Sigmoid colon (tissue), 7 donors: ENCODE results near the gene G3BP1. TPM values are rescaled to one million over a fixed set of nuclear protein-coding genes. Genes with fewer than 3 reads are reported as not detected.
"Not testable (repeated sequence)": the region's sequence is repeated elsewhere in the genome, so short reads cannot be mapped to it uniquely, and the experiment has no call there.

ENCODE experiments used
- DNase-seq: peaks from one replicate; pipeline ENCODE4 v3.0.0-alpha.2; 2019
- H3K27ac ChIP-seq, 4 donors: fragments of 200-600 bp; sonication (generic); one replicate each; pipeline ENCODE4 v1.5.1; 2016 to 2019; ENCODE audit warnings: mild to moderate bottlenecking in 1 of 4
- H3K27me3 ChIP-seq, 3 donors: fragments of 200-600 bp; sonication (generic); one replicate each; pipeline ENCODE4 v1.5.1; 2019; ENCODE audit warnings: mild to moderate bottlenecking in 1 of 3
- H3K36me3 ChIP-seq, 4 donors: fragments of 200-600 bp; sonication (generic); one replicate each; pipeline ENCODE4 v1.5.1; 2016 to 2019
- H3K4me1 ChIP-seq, 4 donors: fragments of 200-600 bp; sonication (generic); one replicate each; pipeline ENCODE4 v1.5.1; 2017 to 2019
- H3K4me3 ChIP-seq, 4 donors: fragments of 200-600 bp; sonication (generic); one replicate each; pipeline ENCODE4 v1.5.1; 2017 to 2019; ENCODE audit warnings: mild to moderate bottlenecking in 2 of 4, moderate library complexity in 1 of 4
- H3K9me3 ChIP-seq, 4 donors: fragments of 200-600 bp in 3 of 4; sonication (generic) in 3 of 4; one replicate each; pipeline versions ENCODE4 v1.5.1 to v1.6.1; 2013 to 2019
- EP300 ChIP-seq, 4 donors: sonication (generic); formaldehyde crosslinking; IDR thresholded peaks; one replicate each; pipeline ENCODE4 v1.6.1; 2017; ENCODE audit warnings: antibody characterized with exemption in 4 of 4
- POLR2A ChIP-seq, 2 donors: fragments of 450-650 bp; IDR thresholded peaks; one replicate each; pipeline ENCODE4 v1.6.1; 2016; ENCODE audit warnings: antibody characterized with exemption in 2 of 2, mild to moderate bottlenecking in 2 of 2, moderate library complexity in 2 of 2
- POLR2AphosphoS5 ChIP-seq, 4 donors: sonication (generic); formaldehyde crosslinking; IDR thresholded peaks; one replicate each; pipeline ENCODE4 v1.6.1; 2017; ENCODE audit warnings: antibody characterized with exemption in 4 of 4
- WGBS, 2 donors: extraction: QIAGEN DNeasy Blood & Tissue Kit; methylation state at CpG; one replicate each; pipeline ENCODE4 v1.1.7; 2013; 5-methylcytosine and 5-hydroxymethylcytosine counted together
- intact Hi-C: fragments of 100-400 bp; cut with DNase I; formaldehyde crosslinking; loops from one replicate; pipeline ENCODE4 v1.15.1; 2023
- polyA plus RNA-seq, 3 donors: library from polyadenylated mRNA; stranded (reverse); fragments of 200-250 nt; gene quantifications; one replicate each; pipeline ENCODE4 v1.2.3, GENCODE V29; 2013
- total RNA-seq, 4 donors: library from RNA; depleted of rRNA; stranded (reverse); fragments of >200 nt; gene quantifications; one replicate each; pipeline ENCODE4 v1.1.0, GENCODE V29; 2016
- TF ChIP-seq, protein P1 (sequence below), 4 experiments: fragments of 450-650 bp in 3 of 4; fragments of 200-600 bp in 1 of 4; IDR thresholded peaks; one replicate each; pipeline ENCODE4 v1.5.1; 2016 to 2019; ENCODE audit warnings: antibody characterized with exemption in 4 of 4, mild to moderate bottlenecking in 3 of 4, moderate library complexity in 2 of 4
- donor health status: healthy with polysubstance abuse.
- donor health status: Bipolar disorder and iron deficiency.
- donor health status: healthy.

G3BP1 gene
- total and polyA plus RNA-seq, 7 donors: 16.8 to 158 (median 68.5) TPM

DNA sequence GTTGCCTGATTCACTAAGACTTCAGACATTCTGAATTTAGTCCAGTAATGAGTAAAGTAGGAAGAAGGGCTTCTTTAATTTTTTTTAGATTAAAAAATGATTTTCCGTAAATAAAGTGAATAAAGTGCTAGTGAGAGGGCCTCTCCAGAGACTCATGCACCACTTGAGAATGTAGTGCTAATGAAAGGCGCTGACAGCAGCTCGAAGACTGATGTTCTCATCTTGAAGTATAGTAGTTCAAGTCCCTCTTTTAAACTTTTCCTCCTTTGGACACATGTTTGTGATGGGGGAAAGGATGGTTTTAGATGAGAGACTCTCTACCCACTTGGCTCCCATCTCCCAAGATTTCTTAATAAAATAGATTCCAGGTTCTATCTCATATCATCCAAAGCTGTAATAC lies 48.5 kb downstream of the G3BP1 start:
- Histone ChIP-seq H3K4me1 (peaks cover 0 to 15% (median 13%) of the 10 kb centered on the region in 4 donors), H3K4me3 (no peak overlapping the region), H3K27me3 (no peaks in the 10 kb centered on the region), H3K36me3 (no peaks in the 10 kb centered on the region), H3K9me3 (no peaks in the 10 kb centered on the region), H3K27ac (peak overlapping the region in 1 of 4 donors; percentile 8)
- intact Hi-C loops: loop anchor here (10.0 kb wide), 1 partner anchor 695 kb away; no protein-coding TSS in a partner anchor
- WGBS, 2 donors: 96 to 99% methylated on average over 3 of the region's 3 CpGs
- DNase-seq: no peak
- TF ChIP-seq, protein P1, sequence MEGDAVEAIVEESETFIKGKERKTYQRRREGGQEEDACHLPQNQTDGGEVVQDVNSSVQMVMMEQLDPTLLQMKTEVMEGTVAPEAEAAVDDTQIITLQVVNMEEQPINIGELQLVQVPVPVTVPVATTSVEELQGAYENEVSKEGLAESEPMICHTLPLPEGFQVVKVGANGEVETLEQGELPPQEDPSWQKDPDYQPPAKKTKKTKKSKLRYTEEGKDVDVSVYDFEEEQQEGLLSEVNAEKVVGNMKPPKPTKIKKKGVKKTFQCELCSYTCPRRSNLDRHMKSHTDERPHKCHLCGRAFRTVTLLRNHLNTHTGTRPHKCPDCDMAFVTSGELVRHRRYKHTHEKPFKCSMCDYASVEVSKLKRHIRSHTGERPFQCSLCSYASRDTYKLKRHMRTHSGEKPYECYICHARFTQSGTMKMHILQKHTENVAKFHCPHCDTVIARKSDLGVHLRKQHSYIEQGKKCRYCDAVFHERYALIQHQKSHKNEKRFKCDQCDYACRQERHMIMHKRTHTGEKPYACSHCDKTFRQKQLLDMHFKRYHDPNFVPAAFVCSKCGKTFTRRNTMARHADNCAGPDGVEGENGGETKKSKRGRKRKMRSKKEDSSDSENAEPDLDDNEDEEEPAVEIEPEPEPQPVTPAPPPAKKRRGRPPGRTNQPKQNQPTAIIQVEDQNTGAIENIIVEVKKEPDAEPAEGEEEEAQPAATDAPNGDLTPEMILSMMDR (IDR thresholded peaks at IDR 0.05): no peak
- TF ChIP-seq POLR2AphosphoS5 (IDR thresholded peaks at IDR 0.05) (no peak), EP300 (IDR thresholded peaks at IDR 0.05) (no peak), POLR2A (IDR thresholded peaks at IDR 0.05) (no peak)

DNA sequence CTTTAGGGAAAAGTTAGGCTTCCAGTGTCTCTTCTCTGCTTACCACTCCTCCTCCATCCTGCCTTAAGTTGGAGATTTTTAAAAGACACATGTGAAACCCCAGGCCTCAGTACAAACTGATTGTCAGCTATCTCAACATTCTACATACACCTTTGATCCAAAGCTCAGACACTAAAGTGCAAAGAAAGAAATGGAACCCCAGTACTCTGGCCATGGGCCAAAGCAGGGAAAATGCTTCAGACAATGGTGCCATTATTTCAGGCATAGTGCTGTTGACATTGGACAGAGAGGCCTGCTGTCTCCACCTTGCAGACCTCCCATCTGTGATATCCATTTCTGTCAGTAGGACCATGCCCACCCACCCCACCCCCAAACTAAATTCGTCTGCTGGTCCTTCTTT lies 49.1 kb downstream of the G3BP1 start:
- no peak for DNase-seq
- Histone ChIP-seq H3K4me3 (no peak overlapping the region), H3K4me1 (peaks cover 0 to 15% (median 13%) of the 10 kb centered on the region in 4 donors), H3K36me3 (no peaks in the 10 kb centered on the region), H3K27ac (no peak overlapping the region), H3K27me3 (no peaks in the 10 kb centered on the region), H3K9me3 (no peaks in the 10 kb centered on the region)
- 17 to 67% methylated on average over 1 of the region's 1 CpG for WGBS, 2 donors
- intact Hi-C loops: loop anchor here (10.0 kb wide), 1 partner anchor 694 kb away; no protein-coding TSS in a partner anchor
- TF ChIP-seq, protein P1 (IDR thresholded peaks at IDR 0.05): no peak
- no peak for TF ChIP-seq POLR2AphosphoS5 (IDR thresholded peaks at IDR 0.05)
- TF ChIP-seq EP300 (IDR thresholded peaks at IDR 0.05): no peak
- no peak for TF ChIP-seq POLR2A (IDR thresholded peaks at IDR 0.05)

DNA sequence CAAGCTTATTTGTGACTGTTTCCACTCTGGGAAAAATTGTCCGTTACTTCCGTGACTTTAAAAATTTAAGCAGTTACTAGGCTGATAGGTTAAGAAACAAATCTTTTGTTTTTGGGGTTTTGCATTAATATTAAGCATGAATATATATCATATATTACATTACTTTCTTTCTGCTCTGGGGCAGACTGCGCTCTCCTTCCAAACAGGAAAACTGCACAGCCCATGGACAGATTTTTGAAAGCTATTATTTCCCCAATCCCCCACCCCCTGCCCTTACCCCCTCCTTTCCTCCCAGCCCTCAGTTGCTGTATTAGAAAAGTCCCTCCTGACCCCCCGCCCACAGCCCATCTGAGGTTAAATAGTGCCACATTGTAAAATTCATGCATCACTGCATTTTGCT lies 50.4 kb downstream of the G3BP1 start:
- no peaks in the 10 kb centered on the region for H3K27me3 ChIP-seq
- no peaks in the 10 kb centered on the region for H3K36me3 ChIP-seq
- no peak for DNase-seq
- TF ChIP-seq, protein P1 (IDR thresholded peaks at IDR 0.05): no peak
- TF ChIP-seq EP300 (IDR thresholded peaks at IDR 0.05) (no peak), POLR2AphosphoS5 (IDR thresholded peaks at IDR 0.05) (no peak), POLR2A (IDR thresholded peaks at IDR 0.05) (no peak)
- intact Hi-C loops: loop anchor here (10.0 kb wide), 1 partner anchor 693 kb away; no protein-coding TSS in a partner anchor
- no peaks in the 10 kb centered on the region for H3K9me3 ChIP-seq
- peaks cover 0 to 15% (median 13%) of the 10 kb centered on the region in 4 donors for H3K4me1 ChIP-seq
- no peak overlapping the region for H3K4me3 ChIP-seq
- H3K27ac ChIP-seq: no peak overlapping the region
- 96 to 99% methylated on average over 4 of the region's 4 CpGs for WGBS, 2 donors

DNA sequence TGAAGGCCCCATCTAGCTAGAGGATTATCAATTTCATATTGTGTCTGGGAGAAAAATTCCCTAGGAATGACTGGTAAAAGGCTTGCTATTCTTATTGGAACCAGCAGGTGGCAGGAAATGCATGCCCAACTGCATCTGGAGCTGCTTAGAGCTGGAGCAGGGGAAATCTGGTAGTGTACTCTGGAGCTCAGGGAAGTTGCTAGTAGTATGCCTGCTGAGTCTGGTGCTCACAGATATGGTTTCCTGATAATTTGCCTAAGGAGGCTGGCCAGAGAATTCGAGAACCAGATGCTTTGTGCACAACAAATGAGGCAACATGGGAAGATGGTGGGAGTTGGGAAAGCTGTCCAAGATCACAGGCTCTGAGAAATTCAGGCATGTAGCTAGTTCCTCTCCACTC lies 53.7 kb downstream of the G3BP1 start:
- Histone ChIP-seq H3K27ac (no peak overlapping the region), H3K4me3 (no peak overlapping the region), H3K4me1 (peaks cover 0 to 7% (median 7%) of the 10 kb centered on the region in 4 donors), H3K27me3 (no peaks in the 10 kb centered on the region), H3K36me3 (no peaks in the 10 kb centered on the region), H3K9me3 (no peaks in the 10 kb centered on the region)
- intact Hi-C loops: loop anchor here (5.0 to 10.0 kb wide), 2 partner anchors 317 to 689 kb away; no protein-coding TSS in a partner anchor
- TF ChIP-seq EP300 (IDR thresholded peaks at IDR 0.05): no peak
- TF ChIP-seq, protein P1 (IDR thresholded peaks at IDR 0.05): peak; percentile 6 to 75 (median 67)
- no peak for TF ChIP-seq POLR2A (IDR thresholded peaks at IDR 0.05)
- TF ChIP-seq POLR2AphosphoS5 (IDR thresholded peaks at IDR 0.05): no peak
- WGBS, 2 donors: 29 to 43% methylated on average over 1 of the region's 1 CpG
- DNase-seq: peak; percentile 72

DNA sequence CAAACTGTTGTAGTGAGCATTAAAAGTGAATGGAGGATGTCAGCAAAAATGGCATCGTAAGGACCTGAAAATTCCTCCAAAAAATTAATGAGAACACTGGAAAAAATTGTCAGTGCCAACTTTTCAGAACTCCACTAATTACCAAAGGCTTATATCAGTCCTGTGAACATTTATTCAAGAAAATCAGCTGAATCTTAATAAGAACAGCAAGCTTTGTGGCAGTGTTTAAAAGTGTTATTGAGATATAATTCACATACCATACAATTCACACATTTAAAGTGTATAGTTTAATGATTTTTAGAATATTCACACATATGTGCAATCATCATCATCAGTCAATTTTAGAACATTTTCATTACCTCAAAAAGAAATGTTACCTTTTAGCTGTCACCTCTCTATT lies 57.6 kb downstream of the G3BP1 start:
- no peaks in the 10 kb centered on the region for H3K27me3 ChIP-seq
- WGBS, 2 donors: 96 to 100% methylated on average over 1 of the region's 1 CpG
- no peak for DNase-seq

DNA sequence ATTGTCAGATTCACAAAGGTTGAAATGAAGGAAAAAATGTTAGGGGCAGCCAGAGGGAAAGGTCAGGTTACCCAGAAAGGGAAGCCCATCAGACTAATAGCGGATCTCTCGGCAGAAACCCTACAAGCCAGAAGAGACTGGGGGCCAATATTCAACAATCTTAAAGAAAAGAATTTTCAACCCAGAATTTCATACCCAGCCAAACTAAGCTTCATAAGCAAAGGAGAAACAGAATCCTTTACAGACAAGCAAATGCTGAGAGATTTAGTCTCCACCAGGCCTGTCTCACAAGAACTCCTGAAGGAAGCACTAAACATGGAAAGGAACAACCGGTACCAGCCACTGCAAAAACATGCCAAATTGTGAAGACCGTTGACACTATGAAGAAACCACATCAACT lies 61.1 kb downstream of the G3BP1 start:
- H3K4me3 ChIP-seq, intact Hi-C loops, H3K27me3 ChIP-seq, H3K36me3 ChIP-seq, H3K27ac ChIP-seq, H3K4me1 ChIP-seq, DNase-seq: not testable (repeated sequence)
- peaks cover 0 to 14% (median 7%) of the 10 kb centered on the region in 4 donors for H3K9me3 ChIP-seq
- 97 to 99% methylated on average over 4 of the region's 4 CpGs for WGBS, 2 donors

More for the DNA sequence above, 57.6 kb downstream of the G3BP1 start:
- no peaks in the 10 kb centered on the region for H3K4me1 ChIP-seq
- H3K4me3 ChIP-seq: no peak overlapping the region
- intact Hi-C loops: loop anchor here (5.0 to 10.0 kb wide), 2 partner anchors 313 to 685 kb away; no protein-coding TSS in a partner anchor
- no peak overlapping the region for H3K27ac ChIP-seq
- no peaks in the 10 kb centered on the region for H3K36me3 ChIP-seq
- H3K9me3 ChIP-seq: peaks cover 0 to 5% (median 2%) of the 10 kb centered on the region in 4 donors
- TF ChIP-seq EP300 (IDR thresholded peaks at IDR 0.05) (no peak), POLR2A (IDR thresholded peaks at IDR 0.05) (no peak), POLR2AphosphoS5 (IDR thresholded peaks at IDR 0.05) (no peak)
- TF ChIP-seq, protein P1 (IDR thresholded peaks at IDR 0.05): no peak
